Fibroblast of skin of left quadriceps (primary cell): ENCODE measurements around the gene KCNT1.
"Not testable (repeated sequence)": the region's sequence is repeated elsewhere in the genome, so short reads cannot be mapped to it uniquely, and the experiment has no call there.

Experiments used
- DNase-seq, 2 experiments: peaks; one replicate each; pipeline ENCODE4 v3.0.0-alpha.2; 2013; ENCODE audit warnings: low read depth in 2 of 2

Gene KCNT1

DNA sequence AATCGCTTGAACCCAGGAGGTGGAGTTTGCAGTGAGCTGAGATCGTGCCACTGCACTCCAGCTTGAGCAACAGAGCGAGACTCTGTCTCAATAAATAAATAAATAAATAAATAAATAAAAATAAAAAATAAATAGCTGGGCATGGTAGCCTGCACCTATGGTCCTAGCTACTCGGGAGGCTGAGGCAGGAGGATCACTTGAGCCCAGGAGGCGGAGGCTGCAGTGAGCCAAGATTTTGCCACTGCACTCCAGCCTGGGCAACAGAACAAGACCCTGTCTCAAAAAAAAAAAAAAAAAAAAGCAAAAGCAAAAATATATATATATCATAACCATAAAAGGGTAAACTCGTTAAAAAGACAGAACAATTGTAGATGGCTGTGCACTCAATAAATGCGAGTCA is 29.2 kb upstream of the KCNT1 start:
- not testable (repeated sequence) for DNase-seq

DNA sequence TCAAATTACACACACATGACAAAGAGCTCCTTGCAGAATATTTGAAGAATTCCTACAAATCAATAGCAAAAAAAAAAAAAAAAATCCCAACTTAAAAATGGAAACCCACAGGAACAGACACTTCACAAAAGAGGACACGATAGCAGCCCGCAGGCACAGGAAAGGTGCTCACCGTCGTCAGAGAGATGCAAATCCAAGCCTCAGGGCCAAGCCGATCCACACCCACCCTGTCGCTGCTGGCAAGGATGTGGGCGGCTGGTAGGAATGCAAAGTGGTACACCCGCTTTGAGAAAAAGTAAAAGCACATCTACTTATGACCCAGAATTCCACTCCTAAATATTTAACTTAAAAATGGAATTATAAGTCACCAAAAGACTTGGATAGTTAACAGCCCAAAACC is 28.0 kb upstream of the KCNT1 start:
- DNase-seq: no peak

DNA sequence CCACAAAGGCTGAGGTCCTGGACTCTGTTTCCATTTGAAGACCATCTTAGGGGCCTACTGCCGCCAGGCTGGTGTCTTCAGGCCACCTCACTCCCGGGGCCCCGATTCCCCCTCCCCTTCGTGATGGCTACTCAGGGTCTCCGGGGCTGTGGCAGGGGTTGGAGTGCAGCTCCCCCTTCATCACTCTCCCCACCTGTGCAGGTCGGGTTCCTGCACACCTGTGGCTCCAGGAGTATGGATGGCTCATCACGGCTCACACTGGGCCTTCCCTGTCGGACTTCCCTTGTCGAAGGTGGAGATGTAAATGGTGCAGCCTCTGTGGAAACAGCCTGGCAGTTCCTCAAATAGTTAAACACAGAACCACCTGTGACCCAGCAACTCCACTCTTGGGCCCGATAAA is 27.0 kb upstream of the KCNT1 start:
- DNase-seq: no peak

DNA sequence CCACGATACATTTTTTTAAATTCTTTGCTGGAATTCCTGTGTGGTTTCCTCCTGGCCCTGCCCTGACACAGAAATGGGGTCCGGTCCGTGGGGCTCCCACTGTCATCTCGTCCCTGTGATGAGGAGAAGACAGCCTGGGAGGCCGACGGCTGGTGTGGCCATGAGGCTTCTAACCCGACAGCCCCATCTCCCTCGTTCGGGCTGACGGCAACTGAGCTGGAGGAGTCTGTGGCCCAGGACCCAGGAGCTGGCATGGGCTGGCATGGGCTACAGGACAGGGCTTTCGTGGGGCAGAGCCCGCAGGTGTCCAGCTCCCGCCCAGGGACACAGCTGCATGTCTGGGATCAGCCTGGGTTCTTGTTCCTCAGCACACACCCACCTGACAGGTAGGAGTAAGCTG is 25.1 kb upstream of the KCNT1 start:
- no peak for DNase-seq

DNA sequence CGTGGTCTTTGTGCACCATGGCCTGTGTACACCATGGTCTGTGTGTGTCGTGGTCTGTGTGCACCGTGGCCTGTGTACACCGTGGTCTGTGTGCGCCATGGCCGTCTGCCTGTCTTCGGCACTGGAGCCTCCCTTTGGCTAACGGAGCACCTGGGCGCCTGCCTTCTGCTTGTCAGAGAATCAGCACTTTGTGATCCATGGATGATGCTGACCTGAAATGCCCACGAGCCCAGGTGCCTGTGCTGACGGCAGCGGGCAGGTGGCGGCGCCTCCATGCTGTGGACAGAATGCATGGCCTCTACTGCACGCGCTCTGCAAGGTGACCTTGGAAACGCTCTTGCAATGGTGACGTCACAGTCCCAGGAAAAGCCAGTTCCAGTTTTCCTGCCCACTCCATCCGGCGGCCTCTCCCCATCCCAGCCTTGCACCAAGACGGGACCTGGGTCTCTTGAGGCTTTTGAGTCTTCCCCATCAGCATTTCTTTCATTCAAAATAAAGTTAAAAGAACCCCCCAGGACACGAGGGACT is 24.3 kb upstream of the KCNT1 start:
- no peak for DNase-seq

DNA sequence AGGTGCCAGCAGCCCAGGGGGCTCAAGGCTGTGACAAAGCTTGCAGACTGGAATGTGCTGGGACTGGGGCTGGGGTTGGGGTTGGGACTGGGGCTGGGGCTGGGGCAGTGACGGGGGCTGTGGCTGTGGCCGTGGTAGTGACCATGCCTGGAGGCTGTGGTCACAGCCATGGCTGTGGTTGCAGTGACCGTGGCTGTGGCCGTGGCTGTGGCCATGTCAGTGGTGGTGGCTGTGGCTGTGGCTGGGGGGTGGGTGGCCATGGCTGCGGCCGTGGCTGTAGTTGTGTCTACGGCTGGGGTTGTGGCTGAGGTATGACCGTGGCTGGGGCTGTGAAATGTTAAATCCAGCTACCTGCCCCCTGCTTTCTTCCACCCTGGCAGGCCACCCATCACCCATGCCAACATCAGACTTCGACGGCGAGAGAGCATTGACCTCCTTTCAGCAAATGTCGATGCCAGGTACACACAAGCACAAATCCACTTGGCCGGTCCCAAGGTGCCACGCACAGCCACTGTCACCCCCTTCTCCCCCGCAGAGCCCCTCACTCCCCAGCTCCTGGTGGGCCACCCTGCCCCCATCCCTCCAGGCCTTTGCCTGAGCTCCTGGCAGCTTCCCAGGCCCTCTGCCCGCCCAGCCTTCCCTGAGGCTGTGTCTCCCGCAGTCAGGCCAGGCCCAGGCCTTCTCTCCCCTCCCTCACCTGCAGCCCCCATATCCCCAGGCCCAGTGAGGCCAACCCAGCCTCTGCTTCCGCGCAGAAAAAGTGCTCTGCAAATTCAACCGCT is 23.6 kb upstream of the KCNT1 start:
- no peak for DNase-seq

DNA sequence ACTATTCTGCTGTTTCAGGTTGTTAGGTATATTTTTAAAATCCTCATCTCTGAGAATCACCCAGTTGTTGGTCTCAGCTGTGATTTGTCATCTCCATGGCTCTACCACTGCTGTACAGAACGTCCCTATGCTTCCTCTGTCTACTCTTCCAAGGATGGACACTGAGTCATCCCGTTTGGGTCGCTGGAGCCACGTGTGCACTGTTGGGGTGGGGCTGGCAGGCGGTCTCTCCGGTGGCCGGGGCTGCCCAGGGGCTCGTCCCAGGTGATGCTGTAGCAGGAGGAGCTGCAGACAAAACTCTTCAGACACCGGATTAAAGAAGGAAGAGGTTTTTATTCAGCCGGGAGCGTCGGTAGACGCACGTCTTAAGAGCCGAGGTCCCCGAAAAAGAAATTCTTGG is 21.9 kb upstream of the KCNT1 start:
- DNase-seq: no peak

DNA sequence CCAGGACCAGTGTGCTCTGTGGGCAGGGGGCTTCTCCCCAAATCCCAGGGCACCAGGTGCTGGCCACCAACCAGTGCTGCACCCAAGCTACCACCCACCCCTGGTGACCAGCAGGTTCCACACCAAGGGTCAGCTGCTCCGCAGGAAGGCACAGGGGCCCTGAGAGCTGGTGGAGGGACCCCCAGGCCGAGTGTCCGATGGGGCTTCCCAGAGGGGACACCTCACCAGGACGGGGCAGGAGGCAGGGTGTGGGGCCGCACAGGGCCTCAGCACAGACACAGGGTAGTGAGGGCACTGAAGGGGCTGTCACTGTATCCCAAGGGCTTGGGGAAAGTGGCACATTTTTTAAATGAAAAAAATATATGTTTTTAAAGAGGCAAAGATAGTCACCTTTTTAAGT is 20.8 kb upstream of the KCNT1 start:
- no peak for DNase-seq

DNA sequence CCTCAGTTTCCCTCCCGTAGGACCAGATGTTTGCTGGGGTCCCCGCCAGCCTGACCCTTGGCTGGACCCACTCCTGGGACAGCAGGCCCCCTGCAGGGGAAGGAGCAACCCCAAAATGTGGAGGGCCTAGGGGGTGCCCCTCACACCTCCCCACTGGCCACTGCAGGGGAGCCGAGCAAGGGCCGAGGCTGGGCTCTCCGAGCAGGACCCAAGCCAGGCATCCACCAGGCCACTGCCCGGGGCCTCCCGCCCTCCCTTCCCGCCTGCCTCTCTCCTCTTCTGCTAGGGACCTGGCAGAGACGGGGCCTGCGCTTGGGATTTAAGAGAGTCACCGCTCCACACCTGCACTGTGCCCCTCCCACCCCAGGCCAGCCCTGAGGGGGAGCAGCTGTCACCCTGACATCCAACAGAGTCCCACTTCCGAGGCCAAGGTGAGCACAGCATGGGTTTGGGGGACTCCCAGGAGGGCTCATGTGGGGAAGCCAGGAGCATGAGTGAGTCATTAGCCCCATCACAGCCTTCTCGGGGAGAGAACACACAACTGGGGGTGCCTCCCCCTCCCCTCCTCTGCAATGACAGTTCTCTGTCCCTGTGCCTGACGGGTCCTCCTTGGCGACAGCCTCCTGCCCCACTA is 18.5 kb upstream of the KCNT1 start:
- DNase-seq: no peak

DNA sequence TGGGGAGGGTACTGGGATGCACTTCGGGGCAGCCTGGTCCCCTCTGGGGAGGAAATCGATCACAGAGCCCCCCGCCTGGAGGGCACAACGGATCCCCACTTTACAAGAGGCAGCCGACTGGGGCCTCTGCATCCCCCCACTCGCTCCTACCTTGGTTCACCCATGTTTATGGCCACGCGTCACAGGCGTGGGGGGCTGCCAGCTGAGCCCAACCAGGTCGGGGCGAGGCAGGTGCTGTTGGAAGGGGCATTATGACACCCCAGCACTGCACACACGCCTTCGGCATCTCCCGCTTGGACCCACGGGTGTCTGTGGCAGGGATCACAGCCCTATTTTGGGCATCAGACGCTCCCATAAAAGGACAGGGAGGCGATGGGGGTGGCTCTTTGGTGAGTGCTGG is 17.3 kb upstream of the KCNT1 start:
- no peak for DNase-seq

DNA sequence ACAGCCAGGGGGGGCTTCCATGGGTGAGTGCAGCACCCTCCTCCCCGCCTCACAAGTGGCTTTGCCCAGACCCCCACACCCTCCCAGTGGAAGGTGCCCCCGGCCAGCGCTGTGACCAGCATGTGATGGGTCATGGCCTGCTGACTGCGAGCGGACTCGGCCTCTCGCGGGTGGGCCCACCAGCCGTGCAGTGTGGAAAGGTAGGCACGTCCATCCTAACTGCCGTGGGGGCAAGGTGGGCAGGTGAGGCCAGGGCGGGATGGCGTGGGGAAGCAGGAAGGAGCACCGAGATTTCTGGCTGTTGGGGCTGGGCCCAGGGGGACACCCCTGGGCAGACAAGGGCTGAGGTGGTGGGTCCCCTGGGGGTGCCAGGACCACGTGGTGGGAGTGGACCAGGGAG is 14.8 kb upstream of the KCNT1 start:
- no peak for DNase-seq

DNA sequence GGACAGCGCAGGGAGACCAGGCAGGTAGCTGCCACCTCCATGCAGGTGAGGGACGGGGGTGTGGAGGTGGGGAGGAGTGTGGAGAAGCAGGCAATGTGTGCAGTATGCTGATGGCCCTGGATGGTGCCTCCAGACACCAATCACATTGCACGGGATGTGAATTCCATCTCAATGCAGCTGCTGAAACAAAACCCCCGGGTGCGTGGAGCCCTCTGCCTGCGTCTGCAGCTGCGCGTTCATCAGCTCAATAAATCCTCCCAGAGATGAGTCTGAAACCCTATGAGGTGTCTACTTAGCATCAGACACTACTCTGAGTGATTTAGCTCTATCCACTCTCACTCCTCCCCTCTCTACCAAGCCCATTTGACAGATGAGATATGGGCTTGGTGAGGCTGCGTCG is 13.0 kb upstream of the KCNT1 start:
- DNase-seq: no peak

DNA sequence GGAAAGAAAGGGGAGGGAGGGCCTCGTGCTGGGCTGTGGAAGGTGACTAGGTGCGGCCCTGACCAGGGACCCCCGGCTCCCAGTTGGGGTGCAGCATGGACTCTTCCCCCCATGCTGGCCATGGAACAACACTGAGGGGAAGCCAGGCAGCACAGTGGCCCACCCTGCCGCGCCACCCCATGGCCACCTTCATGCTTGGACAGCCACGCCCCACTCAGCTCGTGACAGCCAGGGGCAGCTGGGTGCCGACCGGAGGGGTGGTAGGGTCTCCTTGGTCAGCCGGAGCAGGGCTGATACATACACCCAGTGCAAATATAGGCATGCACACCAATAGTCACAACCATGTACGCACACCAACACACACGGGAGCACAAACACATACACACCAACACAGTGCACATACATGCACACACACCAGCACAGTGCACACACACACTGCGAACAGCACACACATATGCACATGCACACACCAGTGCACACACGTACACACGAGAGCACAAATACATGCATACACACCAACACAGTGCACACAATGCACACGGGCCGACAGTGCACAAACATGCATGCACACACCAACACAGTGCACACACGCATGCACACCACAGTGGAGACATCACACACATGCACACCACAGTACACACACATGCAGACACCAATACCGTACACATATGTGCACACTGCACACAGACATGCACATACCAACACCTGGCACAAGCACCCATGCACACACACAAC is 11.0 kb upstream of the KCNT1 start:
- no peak for DNase-seq

DNA sequence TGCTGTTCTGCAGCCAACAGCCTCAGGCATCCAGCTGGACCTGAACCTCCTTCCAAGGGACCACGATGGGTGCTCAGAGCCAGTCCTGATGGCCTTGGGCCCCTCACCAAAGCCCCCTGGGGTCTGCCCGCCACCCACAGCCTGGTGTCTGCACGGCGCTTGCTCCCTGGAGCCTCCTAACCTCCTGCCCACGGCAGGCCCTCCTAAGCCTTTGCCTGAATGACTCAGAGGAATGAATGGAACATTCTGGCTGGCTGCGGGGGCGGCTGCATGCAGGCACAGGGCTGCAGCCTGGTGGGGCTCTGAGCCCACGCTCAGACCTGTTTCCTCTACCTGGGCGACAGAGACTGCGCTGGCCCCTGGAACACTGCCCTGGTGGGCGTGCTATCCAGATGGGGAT is 9.6 kb upstream of the KCNT1 start:
- DNase-seq: no peak

DNA sequence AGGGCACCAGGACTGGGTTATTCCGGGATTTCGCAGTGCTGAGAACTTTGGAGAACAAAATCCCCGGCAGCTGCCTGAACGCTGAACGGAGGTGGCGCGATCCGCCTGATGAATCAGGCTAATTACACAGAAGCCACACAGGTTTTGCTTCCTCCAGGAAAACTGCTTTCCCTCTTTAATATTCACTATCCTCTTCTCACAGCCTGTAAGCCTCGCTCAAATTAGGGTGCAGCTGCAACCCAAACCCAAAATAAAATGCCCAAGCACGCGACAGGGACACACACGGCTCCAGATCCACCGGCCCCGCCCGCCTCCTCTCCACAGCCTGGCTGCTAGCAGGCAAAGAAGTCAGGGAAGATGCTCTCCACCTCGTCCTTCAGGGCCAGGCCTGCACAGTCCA is 8.7 kb upstream of the KCNT1 start:
- no peak for DNase-seq

DNA sequence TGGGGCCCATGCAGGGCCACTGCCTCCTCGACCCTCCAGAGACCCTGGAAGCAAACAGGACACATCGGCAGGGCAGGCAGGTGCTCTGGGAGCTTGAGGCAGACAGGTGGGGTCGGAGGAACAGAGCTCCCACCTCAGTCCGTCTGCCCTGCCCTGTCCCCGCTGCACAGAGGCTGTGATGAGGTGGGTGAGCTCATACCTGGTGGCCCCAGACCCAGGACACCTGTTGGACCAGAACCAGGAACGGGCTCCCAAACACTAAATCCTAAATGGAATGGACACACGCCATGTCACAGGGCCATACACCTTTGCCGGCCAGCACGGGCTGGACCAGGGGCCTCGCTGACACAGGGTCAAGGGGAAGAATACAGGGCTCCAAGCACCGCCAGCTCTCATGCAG is 8.2 kb upstream of the KCNT1 start:
- no peak for DNase-seq

DNA sequence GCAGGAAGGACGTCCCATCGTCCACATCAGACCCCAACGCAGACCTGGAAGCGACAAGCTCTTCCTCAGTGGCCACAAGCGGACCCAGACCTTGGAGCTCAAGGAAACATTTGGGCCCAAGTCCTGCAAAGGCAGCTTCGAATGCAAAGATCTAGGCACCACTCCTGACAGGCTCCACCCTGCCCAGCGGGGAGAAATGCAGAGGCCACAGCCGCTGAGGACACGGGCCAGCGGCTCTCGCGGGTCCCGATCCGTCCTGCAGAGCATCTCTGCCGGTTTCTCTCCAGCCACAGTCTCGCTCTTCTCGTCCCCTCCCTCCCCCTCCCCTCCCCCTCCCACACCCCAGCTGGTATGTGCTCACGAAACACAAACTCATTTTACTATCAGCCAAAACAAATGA is 7.6 kb upstream of the KCNT1 start:
- DNase-seq: no peak

DNA sequence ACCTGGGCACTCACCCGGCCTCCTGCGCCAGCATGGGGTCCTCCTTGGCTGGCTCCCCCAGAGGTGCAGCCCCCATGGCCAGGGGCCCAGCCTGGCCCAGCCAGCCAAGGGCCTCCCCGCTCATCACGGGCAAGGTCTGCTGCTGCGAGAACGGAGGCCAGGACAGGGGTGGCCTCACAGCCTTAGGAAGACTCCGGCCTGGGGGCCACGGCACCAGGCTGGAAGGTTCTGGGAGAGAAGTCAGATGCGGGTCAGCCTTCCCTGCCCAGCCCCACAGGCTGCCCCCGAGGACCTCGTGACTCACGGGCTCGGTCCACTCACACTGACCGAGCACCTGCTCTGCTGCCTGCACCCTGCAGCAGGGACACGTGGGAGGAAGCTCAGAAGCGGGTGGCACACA is 6.9 kb upstream of the KCNT1 start:
- no peak for DNase-seq

DNA sequence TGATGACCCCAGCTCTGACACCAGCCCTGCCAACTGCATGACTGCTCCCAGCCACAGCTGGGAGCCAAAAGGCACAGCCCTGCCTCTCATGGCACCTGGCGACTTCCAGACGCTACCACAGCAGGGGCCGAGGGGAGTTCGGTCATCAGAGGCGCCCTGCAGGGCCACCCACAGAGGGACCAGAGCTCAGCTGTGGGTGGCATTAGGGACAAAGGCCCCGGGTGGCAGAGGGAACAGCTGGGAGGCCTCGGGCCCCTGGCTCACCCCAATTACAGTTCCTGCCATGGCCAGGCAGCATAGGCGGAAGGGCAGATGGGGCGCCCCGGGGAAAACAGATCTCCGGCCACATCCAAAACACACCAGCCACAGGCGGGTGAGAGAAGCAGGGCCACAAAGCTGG is 6.3 kb upstream of the KCNT1 start:
- DNase-seq: no peak

DNA sequence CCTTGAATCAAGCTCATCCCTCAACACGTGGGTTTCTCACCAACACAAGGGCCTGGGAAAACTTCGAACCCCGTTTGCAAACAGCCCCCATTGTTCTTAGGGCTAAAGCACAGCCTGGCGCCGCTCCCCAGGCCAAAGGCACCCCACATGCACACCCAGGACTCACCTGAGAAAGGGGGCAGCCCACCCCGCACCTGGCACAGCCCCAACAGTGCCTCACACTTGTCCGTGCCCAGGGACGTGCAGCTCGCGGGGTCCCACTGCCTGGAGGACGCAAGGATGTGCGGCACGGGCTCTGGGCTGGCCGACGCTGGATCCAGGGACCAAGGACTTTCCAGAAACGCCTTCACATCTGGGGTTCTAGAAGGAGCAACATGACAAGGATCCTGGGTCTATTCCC is 5.5 kb upstream of the KCNT1 start:
- DNase-seq: no peak

DNA sequence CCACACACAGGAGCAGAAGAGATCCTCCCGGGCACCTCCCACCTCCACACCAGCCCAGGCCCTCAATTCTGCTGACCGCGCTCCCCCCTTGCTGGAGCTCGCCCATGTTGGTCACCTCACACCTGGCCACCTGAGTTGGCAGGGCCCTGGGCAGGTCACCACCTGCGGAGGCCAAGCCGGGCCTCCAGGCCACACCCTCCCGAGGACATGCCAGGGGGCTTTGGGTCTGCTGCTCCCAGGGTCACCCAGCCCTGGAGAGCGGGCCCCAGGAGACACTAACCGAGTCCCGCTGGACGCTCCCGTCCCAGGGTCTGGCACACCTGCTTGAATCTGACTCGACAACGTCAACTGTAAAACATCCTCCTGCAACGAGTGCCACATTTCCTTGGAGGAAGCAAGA is 4.8 kb upstream of the KCNT1 start:
- DNase-seq: no peak

DNA sequence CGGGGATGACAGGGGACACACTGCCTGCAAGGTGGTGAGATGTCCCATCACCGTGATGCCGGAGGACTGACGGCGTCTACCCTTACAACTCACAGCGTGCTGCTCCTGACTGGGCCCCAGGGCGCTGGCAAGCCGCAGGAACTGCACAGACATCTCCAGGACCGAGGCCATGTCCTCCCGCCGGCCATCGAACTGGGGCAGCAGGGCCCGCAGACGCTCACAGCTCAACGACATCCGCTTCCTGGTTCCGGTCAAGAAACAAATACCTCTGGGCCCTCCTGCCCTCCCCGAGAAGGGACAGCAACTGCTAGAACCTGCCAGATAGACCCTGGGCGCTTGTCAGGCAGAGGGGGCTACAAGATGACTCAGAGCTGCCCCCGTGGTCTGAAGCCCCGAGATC is 3.7 kb upstream of the KCNT1 start:
- DNase-seq: no peak

DNA sequence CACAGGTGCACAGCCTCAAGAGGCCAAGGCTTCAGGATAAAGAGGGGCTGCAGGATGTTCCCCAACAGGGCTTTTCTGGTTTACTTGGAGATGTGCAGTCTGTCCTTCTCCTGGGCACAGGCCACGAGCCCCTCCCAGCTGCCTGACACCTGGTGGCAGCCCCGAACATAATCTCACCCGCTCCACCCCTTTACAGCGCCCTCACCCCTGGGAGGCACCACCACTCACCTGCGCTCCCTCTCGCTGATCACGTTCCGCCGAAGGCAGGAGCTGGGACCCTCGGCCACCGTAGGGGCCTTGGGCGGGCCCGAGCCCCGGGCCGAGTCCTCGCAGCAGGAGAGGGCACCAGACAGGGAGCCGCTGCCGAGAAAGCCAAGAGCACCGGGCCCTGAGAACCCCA is 3.2 kb upstream of the KCNT1 start:
- no peak for DNase-seq
